Stimulated activated CD4-positive, alpha-beta T cell treated with anti-CD3 and anti-CD28 coated beads, Interleukin-15, amount 100 ng/mL, for 1 hour (primary cell): ENCODE results near the gene ERH.
"Not testable (repeated sequence)": the region's sequence is repeated elsewhere in the genome, so short reads cannot be mapped to it uniquely, and the experiment has no call there.

Experiments used
- DNase-seq, 2 donors: peaks; one replicate each; pipeline ENCODE4 v3.0.0-alpha.2; 2020; ENCODE audit warnings: low read depth in 1 of 2, low spot score in 1 of 2

The ERH gene

GRCh38 chr14:69398818-69399210, 715 bp upstream of the ERH start:
- no peak for DNase-seq

GRCh38 chr14:69395929-69396328, 2.2 kb downstream of the ERH start:
- DNase-seq = no peak

GRCh38 chr14:69392481-69392880, 5.6 kb downstream of the ERH start:
- DNase-seq = no peak

GRCh38 chr14:69391400-69391799, 6.7 kb downstream of the ERH start:
- DNase-seq = not testable (repeated sequence)

GRCh38 chr14:69387311-69387710, 10.8 kb downstream of the ERH start:
- DNase-seq = no peak

- no peak for DNase-seq
Observed at GRCh38 chr14:69378274-69378673, 19.8 kb downstream of the ERH start.

GRCh38 chr14:69376439-69376838, 21.7 kb downstream of the ERH start:
- no peak for DNase-seq

- no peak for DNase-seq
Observed at GRCh38 chr14:69375722-69376121, 22.4 kb downstream of the ERH start.

GRCh38 chr14:69375182-69375581, 22.9 kb downstream of the ERH start:
- no peak for DNase-seq

- DNase-seq = no peak
Observed at GRCh38 chr14:69374235-69374634, 23.9 kb downstream of the ERH start.

- no peak for DNase-seq
Observed at GRCh38 chr14:69373104-69373503, 25.0 kb downstream of the ERH start.

GRCh38 chr14:69372146-69372545, 26.0 kb downstream of the ERH start:
- DNase-seq = no peak

- no peak for DNase-seq
Observed at GRCh38 chr14:69370061-69370460, 28.0 kb downstream of the ERH start.

- no peak for DNase-seq
Observed at GRCh38 chr14:69368381-69368780, 29.7 kb downstream of the ERH start.

- no peak for DNase-seq
Observed at GRCh38 chr14:69366761-69367160, 31.3 kb downstream of the ERH start.

- DNase-seq = no peak
Observed at GRCh38 chr14:69366069-69366468, 32.0 kb downstream of the ERH start.

GRCh38 chr14:69364378-69364777, 33.7 kb downstream of the ERH start:
- no peak for DNase-seq

GRCh38 chr14:69363964-69364363, 34.1 kb downstream of the ERH start:
- DNase-seq = no peak

GRCh38 chr14:69363055-69363454, 35.0 kb downstream of the ERH start:
- no peak for DNase-seq

GRCh38 chr14:69360438-69361108, 37.5 kb downstream of the ERH start:
- DNase-seq = no peak

- no peak for DNase-seq
Observed at GRCh38 chr14:69358966-69359365, 39.1 kb downstream of the ERH start.

GRCh38 chr14:69358233-69358963, 39.7 kb downstream of the ERH start:
- no peak for DNase-seq
